ENCODE measurements around the gene HACD2.
"Not testable (repeated sequence)": the region's sequence is repeated elsewhere in the genome, so short reads cannot be mapped to it uniquely, and the experiment has no call there.

The HACD2 gene

GRCh38 chr3:123611082-123611481 is 26.2 kb upstream of the HACD2 start:
- no peak for DNase-seq

- no peak for DNase-seq
Observed at GRCh38 chr3:123610331-123610730, 25.5 kb upstream of the HACD2 start.

GRCh38 chr3:123609063-123609462 is 24.2 kb upstream of the HACD2 start:
- DNase-seq, result no peak

- no peak for DNase-seq
Observed at GRCh38 chr3:123608263-123608937, 23.5 kb upstream of the HACD2 start.

- no peak for DNase-seq
Observed at GRCh38 chr3:123606527-123606926, 21.7 kb upstream of the HACD2 start.

- no peak for DNase-seq
Observed at GRCh38 chr3:123605789-123606234, 21.0 kb upstream of the HACD2 start.

GRCh38 chr3:123603153-123603552 is 18.3 kb upstream of the HACD2 start:
- DNase-seq, result not testable (repeated sequence)

- no peak for DNase-seq
Observed at GRCh38 chr3:123602325-123602724, 17.5 kb upstream of the HACD2 start.

GRCh38 chr3:123600863-123601262 is 16.0 kb upstream of the HACD2 start:
- not testable (repeated sequence) for DNase-seq

- no peak for DNase-seq
Observed at GRCh38 chr3:123597561-123597960, 12.7 kb upstream of the HACD2 start.

- DNase-seq, result no peak
Observed at GRCh38 chr3:123595396-123596180, 10.7 kb upstream of the HACD2 start.

- no peak for DNase-seq
Observed at GRCh38 chr3:123593381-123593780, 8.5 kb upstream of the HACD2 start.

- DNase-seq, result no peak
Observed at GRCh38 chr3:123590685-123591450, 6.0 kb upstream of the HACD2 start.

GRCh38 chr3:123587401-123587800 is 2.5 kb upstream of the HACD2 start:
- no peak for DNase-seq

- DNase-seq, result no peak
Observed at GRCh38 chr3:123586968-123587367, 2.1 kb upstream of the HACD2 start.

- DNase-seq, result peak in 6 of 14 donors; percentile 7 to 65 (median 24)
Observed at GRCh38 chr3:123586131-123586530, 1.3 kb upstream of the HACD2 start.

GRCh38 chr3:123584284-123584987 is 417 bp downstream of the HACD2 start:
- peak in 11 of 14 donors; percentile 51 to 84 (median 67) for DNase-seq

- no peak for DNase-seq
Observed at GRCh38 chr3:123583561-123583960, 1.3 kb downstream of the HACD2 start.

GRCh38 chr3:123582315-123582714 is 2.5 kb downstream of the HACD2 start:
- DNase-seq, result peak in 1 of 14 donors; percentile 28

GRCh38 chr3:123576122-123576521 is 8.7 kb downstream of the HACD2 start:
- DNase-seq, result no peak

- no peak for DNase-seq
Observed at GRCh38 chr3:123571973-123572365, 12.9 kb downstream of the HACD2 start.

GRCh38 chr3:123571264-123571972 is 13.4 kb downstream of the HACD2 start:
- DNase-seq, result peak in 2 of 14 donors; percentile 4 to 19

Data from C1 segment of cervical spinal cord (tissue), 14 donors.